HFF-Myc (cell line): Measurements from ENCODE around the gene TNIP1.

Experiments used
- DNase-seq: peaks from one replicate; pipeline ENCODE4 v3.0.0-alpha.2; 2011; ENCODE audit warnings: low read depth; ENCODE audit errors: extremely low read depth
- H3K4me3 ChIP-seq: replicated peaks from 2 replicates; pipeline ENCODE4 v1.5.1; 2011; ENCODE audit warnings: low read depth, mild to moderate bottlenecking, control low read depth, low read length
- TF ChIP-seq, protein P1 (sequence below): IDR thresholded peaks from 2 replicates; pipeline ENCODE4 v1.5.1; 2012; ENCODE audit warnings: mild to moderate bottlenecking, low read depth, low read length, control low read depth; ENCODE audit errors: missing control alignments

TNIP1 gene

DNA sequence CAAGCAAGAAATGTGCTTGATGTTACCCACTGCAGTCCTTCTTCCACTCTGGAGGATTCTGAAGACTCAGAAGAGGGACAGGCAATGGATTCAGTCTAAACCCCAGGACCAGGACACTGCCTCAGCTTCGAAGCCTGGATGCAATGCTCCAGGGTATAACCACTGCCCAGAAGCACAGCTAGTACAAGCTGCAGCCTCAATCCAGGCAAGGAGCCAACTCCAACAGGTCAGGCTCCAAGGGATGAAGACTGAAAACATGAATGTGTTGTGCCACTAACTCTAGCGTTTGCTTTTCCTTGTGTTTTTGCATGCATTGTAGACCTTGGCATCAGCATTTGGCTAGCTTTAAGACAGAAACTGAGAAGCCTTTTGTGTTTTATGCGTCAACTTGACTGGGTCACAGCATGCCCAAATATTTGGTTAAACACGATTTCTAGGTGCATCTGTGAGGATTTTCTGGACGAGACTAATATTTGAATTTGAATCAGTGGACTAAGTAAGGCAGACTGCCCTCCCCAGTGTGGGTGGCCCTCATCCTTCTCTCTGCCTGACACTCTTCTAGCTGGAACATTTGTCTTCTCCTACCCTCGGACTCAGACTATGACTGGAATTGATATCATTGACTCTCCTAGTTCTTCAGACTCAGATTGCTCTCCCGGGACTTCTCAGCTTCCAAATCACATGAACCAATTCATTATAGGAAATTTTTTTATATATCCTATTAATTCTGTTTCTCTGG lies 81.0 kb downstream of the TNIP1 start:
- TF ChIP-seq, protein P1, sequence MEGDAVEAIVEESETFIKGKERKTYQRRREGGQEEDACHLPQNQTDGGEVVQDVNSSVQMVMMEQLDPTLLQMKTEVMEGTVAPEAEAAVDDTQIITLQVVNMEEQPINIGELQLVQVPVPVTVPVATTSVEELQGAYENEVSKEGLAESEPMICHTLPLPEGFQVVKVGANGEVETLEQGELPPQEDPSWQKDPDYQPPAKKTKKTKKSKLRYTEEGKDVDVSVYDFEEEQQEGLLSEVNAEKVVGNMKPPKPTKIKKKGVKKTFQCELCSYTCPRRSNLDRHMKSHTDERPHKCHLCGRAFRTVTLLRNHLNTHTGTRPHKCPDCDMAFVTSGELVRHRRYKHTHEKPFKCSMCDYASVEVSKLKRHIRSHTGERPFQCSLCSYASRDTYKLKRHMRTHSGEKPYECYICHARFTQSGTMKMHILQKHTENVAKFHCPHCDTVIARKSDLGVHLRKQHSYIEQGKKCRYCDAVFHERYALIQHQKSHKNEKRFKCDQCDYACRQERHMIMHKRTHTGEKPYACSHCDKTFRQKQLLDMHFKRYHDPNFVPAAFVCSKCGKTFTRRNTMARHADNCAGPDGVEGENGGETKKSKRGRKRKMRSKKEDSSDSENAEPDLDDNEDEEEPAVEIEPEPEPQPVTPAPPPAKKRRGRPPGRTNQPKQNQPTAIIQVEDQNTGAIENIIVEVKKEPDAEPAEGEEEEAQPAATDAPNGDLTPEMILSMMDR = no peak
- DNase-seq = no peak
- no peak overlapping the region for H3K4me3 ChIP-seq

DNA sequence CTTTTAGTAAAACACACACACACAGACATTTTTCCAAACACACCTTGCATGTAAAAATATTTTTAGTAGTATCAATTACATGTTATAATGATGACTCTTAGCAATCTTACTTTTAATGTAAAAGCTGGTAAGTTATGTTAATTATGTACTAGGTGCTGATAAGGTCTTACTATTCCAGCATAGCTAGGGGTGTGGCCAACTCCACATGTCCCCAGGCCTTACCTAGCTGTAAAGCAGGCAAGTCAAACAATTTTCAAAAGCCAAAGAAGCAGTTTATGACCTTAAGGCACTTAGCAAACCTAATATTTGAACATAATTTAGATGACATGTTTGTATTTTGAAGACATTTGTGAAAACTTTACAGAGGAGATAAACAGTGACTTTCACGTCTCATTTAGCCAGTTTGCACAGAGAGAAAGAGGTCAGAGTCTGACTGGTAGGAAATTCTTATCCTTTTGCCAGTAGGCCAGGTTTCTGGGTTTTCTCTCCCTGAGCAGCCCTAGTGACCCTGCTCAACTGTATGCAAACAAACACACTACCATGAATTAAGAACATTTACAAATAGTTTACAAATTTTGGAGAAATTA lies 86.9 kb downstream of the TNIP1 start:
- H3K4me3 ChIP-seq = no peak overlapping the region
- no peak for DNase-seq
- TF ChIP-seq, protein P1 = no peak

DNA sequence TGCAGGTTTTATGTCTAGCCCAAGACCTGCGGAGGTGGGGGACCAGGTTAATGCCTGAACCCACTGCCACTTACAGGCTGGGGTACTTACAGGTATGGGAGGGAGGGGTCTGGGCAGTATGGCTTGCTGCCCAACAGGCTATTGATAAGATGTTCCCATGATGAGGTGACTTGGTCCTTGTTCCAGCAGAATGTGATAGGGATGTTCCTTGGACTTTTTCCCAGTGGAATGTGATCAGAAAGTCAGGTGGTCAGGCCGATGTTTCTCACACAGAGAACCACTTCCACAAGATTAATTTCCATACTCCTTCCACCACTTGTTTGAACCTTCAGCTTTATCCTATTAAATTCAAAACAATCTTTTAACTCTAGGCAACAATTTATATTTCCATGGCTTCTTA lies 87.4 kb downstream of the TNIP1 start:
- DNase-seq = no peak
- TF ChIP-seq, protein P1 = no peak
- H3K4me3 ChIP-seq = no peak overlapping the region

DNA sequence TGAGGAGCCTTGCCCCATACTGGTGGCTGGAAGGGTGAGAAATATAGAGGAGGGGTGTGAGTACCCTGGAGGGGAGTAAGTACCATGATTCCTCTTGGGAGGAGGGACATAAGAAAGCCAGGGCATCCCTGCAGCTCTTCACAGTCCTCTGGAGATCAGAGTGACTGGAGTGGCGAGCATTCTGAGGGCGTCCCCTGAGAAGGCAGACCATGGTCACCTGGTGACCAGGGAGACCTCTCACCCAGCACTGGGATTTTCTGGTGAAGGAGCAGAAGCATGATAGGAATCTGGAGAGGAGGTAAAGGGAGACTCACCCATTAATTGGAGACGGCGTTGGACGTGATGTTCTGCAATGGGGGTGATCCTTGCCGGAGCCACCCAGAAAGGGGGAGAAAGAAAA lies 88.1 kb downstream of the TNIP1 start:
- DNase-seq = no peak
- TF ChIP-seq, protein P1 = no peak
- no peak overlapping the region for H3K4me3 ChIP-seq

DNA sequence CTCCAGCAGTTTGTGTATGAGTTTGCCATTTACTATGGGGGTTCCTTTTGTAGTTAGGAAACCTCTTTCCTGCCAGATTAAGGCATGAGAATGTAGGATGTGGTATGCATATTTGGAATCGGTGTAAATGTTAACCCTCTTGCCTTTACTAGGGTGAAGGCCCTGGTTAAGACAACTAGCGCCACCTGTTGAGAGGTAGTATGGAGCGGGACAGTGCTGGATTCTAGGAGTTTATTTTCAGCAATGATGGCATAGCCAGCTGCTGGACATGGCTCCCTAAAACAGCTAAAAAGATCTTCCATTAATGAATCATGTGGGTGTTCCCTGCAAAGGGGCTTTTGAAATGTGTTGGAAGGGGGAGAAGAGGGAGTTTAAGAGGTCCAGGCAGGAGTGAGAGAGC lies 91.1 kb downstream of the TNIP1 start:
- TF ChIP-seq, protein P1 = peak; percentile 31
- H3K4me3 ChIP-seq = no peak overlapping the region
- no peak for DNase-seq

DNA sequence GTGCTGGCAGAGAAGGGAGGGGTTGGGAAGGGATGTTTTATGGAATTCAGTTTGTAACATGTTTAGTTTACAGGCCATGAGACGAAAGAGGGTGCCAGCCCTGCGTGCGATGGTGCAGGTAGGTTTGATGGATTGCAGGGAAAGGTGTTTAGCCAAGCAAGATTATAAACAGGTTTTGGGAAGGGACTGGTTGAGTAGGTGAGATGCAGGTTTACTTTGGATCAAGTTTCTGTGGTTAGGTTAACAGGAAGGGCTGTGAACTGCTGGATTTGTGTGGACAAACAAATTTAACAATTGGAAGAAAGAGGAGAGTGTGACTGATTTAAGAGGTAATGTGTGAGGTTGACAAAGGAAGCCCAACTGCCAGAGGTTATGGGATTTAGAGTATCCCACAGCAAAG lies 93.1 kb downstream of the TNIP1 start:
- TF ChIP-seq, protein P1 = no peak
- no peak overlapping the region for H3K4me3 ChIP-seq
- DNase-seq = no peak
